Suprapubic skin (tissue), 4 donors: ENCODE data around the gene MYO7A.

Source experiments
- CTCF ChIP-seq, 2 donors: fragments of 200-600 bp in 1 of 2; fragments of 450-650 bp in 1 of 2; sonication (generic) in 1 of 2; IDR thresholded peaks; one replicate each; pipeline ENCODE4 v1.5.1; 2016 to 2019; ENCODE audit warnings: antibody characterized with exemption in 2 of 2, mild to moderate bottlenecking in 1 of 2, moderate library complexity in 1 of 2
- EP300 ChIP-seq: sonication (generic); formaldehyde crosslinking; IDR thresholded peaks from one replicate; pipeline ENCODE4 v1.6.1; 2017; ENCODE audit warnings: antibody characterized with exemption
- POLR2A ChIP-seq, 2 donors: fragments of 450-650 bp; IDR thresholded peaks; one replicate each; pipeline ENCODE4 v1.6.1; 2017; ENCODE audit warnings: antibody characterized with exemption in 2 of 2, mild to moderate bottlenecking in 2 of 2, moderate library complexity in 2 of 2
- POLR2AphosphoS5 ChIP-seq, 3 donors: sonication (generic); formaldehyde crosslinking; IDR thresholded peaks; one replicate each; pipeline ENCODE4 v1.6.1; 2017; ENCODE audit warnings: antibody characterized with exemption in 3 of 3

DNA sequence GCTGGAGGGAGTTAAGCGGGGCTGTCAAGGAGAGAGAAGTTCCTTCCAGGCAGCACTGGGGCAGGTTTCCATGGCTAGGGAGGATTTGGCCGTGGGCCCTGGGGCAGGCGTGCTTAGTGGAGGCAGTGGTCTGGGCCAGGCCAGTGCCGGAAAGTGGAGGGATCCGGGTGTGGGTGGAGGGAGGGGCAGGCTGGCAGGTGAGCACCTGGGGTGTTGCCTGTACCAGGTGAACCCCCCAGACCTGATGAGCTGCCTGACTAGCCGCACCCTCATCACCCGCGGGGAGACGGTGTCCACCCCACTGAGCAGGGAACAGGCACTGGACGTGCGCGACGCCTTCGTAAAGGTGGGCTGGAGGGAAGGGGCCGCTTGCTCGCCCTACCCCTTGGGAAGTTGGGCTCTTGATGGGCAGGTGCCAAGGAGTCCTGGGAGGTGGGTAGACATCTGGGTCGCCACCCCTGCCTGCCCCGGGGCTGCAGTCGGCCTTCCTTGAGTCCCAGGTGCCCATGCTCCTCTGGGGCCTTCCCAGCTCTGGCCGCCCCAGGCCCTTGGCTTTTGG lies 32.0 kb downstream of the MYO7A start:
- TF ChIP-seq POLR2AphosphoS5 (IDR thresholded peaks at IDR 0.05) (no peak), CTCF (IDR thresholded peaks at IDR 0.05) (no peak), POLR2A (IDR thresholded peaks at IDR 0.05) (no peak), EP300 (no peak)
